K562 (cell line): ENCODE results near the gene RAPGEF5. TPM values are rescaled to one million over a fixed set of nuclear protein-coding genes. Genes with fewer than 3 reads are reported as not detected.

Experiments used
- SMAD1 ChIP-seq: fragments of 150-350 bp; IDR thresholded peaks from 2 replicates; pipeline ENCODE4 v1.6.1; 2014; ENCODE audit warnings: low read length, low read depth; ENCODE audit not compliant: partially characterized antibody
- ZNF277 ChIP-seq: fragments of 250-450 bp; sonication (Bioruptor Pico); IDR thresholded peaks from 2 replicates; pipeline ENCODE4 v1.8.0; 2022; ENCODE audit warnings: inconsistent platforms, mild to moderate bottlenecking, moderate library complexity, borderline replicate concordance
- ZNF518B ChIP-seq: fragments of 250-450 bp; sonication (Bioruptor Pico); IDR thresholded peaks from 2 replicates; pipeline ENCODE4 v1.5.0; 2021; ENCODE audit warnings: mild to moderate bottlenecking, moderate library complexity
- ZNF592 ChIP-seq: fragments of 450-650 bp; IDR thresholded peaks from 2 replicates; pipeline ENCODE4 v1.6.1; 2017; ENCODE audit warnings: antibody characterized with exemption, mild to moderate bottlenecking
- polyA plus RNA-seq, 8 experiments: library from polyadenylated mRNA; depleted of rRNA in 4 of 8; stranded (reverse) in 5 of 8; unstranded in 3 of 8; fragments of >200 nt; fragmentation: Nextera tagmentation in 2 of 8; fragmentation: Illumina TruSeq in 1 of 8; extraction: Ambion mirVana in 2 of 8; extraction: Trizol in 1 of 8; gene quantifications; 2 replicates each; pipeline versions ENCODE4 v1.2.1 to v1.2.3, GENCODE V29; 2011 to 2014; ENCODE audit warnings: inconsistent platforms in 1 of 8, missing spikeins in 1 of 8
- total RNA-seq, 7 experiments: library from RNA; depleted of rRNA in 6 of 7; stranded (reverse); fragments of >200 nt in 6 of 7; fragmentation: Illumina TruSeq in 2 of 7; extraction: Trizol in 2 of 7; gene quantifications; 2 replicates each; pipeline versions ENCODE4 v1.2.1 to v1.2.3, GENCODE V29; 2011 to 2021; ENCODE audit warnings: low replicate concordance in 1 of 7

Gene RAPGEF5
- total and polyA plus RNA-seq, 9 of the 15 experiments (the other 6 are each of a cell fraction or from before 2014, with no cell fraction given), result 0.39 to 2.0 (median 1.1) TPM

GRCh38 chr7:22389892-22390291 lies 32.9 kb upstream of the RAPGEF5 start (continued):
- no peak for TF ChIP-seq ZNF518B (CRISPR knock-in tag)
- TF ChIP-seq SMAD1, result no peak
- no peak for TF ChIP-seq ZNF277 (CRISPR knock-in tag)
- TF ChIP-seq ZNF592, result no peak
